GM19395 (cell line): ENCODE data around the gene KRTAP10-11.
"Not testable (repeated sequence)": the region's sequence is repeated elsewhere in the genome, so short reads cannot be mapped to it uniquely, and the experiment has no call there.

Experiments
- ATAC-seq: cut with Tn5 transposase; IDR thresholded peaks from one replicate; pipeline ENCODE4 v1.9.1; 2021; ENCODE audit warnings: mild to moderate bottlenecking, moderate library complexity; ENCODE audit not compliant: unreplicated experiment

Gene KRTAP10-11

GRCh38 chr21:44646366-44647221 lies at the start of gene KRTAP10-11:
Gene KRTAP10-11, plus strand, starts transcription at chr21:44646414. Its CDS starts 45 bp downstream, at chr21:44646459.
- ATAC-seq: not testable (repeated sequence)

GRCh38 chr21:44598061-44598460 lies 48.2 kb upstream of the KRTAP10-11 start:
- no peak for ATAC-seq

GRCh38 chr21:44599264-44600029 lies 46.8 kb upstream of the KRTAP10-11 start:
- no peak for ATAC-seq

- ATAC-seq: not testable (repeated sequence)
Observed at GRCh38 chr21:44600118-44600978, 45.9 kb upstream of the KRTAP10-11 start, which contains the start of gene KRTAP10-7. Gene KRTAP10-7, plus strand, starts transcription at chr21:44600597. Its CDS starts 25 bp downstream, at chr21:44600622.

GRCh38 chr21:44601091-44601490 lies 45.1 kb upstream of the KRTAP10-11 start:
- not testable (repeated sequence) for ATAC-seq

GRCh38 chr21:44601596-44602462 lies 44.4 kb upstream of the KRTAP10-11 start:
- no peak for ATAC-seq

- no peak for ATAC-seq
Observed at GRCh38 chr21:44602463-44602850, 43.8 kb upstream of the KRTAP10-11 start.

- ATAC-seq: no peak
Observed at GRCh38 chr21:44603109-44603875, 42.9 kb upstream of the KRTAP10-11 start.

GRCh38 chr21:44603911-44604310 lies 42.3 kb upstream of the KRTAP10-11 start:
- ATAC-seq: no peak

- ATAC-seq: no peak
Observed at GRCh38 chr21:44606495-44606894, 39.7 kb upstream of the KRTAP10-11 start.

- ATAC-seq: no peak
Observed at GRCh38 chr21:44609193-44609592, 37.0 kb upstream of the KRTAP10-11 start.

- ATAC-seq: not testable (repeated sequence)
Observed at GRCh38 chr21:44610157-44610843, 35.9 kb upstream of the KRTAP10-11 start.

- no peak for ATAC-seq
Observed at GRCh38 chr21:44611551-44611950, 34.7 kb upstream of the KRTAP10-11 start.

- ATAC-seq: no peak
Observed at GRCh38 chr21:44612029-44612486, 34.2 kb upstream of the KRTAP10-11 start, which contains the start of gene KRTAP10-8. Gene KRTAP10-8, plus strand, starts transcription at chr21:44612079. Its CDS starts 22 bp downstream, at chr21:44612101.

GRCh38 chr21:44612669-44613229 lies 33.5 kb upstream of the KRTAP10-11 start:
- ATAC-seq: no peak

GRCh38 chr21:44613386-44614155 lies 32.6 kb upstream of the KRTAP10-11 start:
- ATAC-seq: no peak

GRCh38 chr21:44614161-44614631 lies 32.0 kb upstream of the KRTAP10-11 start:
- no peak for ATAC-seq
